GM12878 (cell line): ENCODE data around the gene VPS25. TPM values are rescaled to one million over a fixed set of nuclear protein-coding genes. Genes with fewer than 3 reads are reported as not detected.

ENCODE experiments used
- ATAC-seq: fragments of 200-7000 bp; cut with Tn5 transposase; 3 replicates; pipeline ENCODE4 v1.9.1; 2020; ENCODE audit warnings: mild to moderate bottlenecking, moderate library complexity
- BruUV-seq: library from RNA; stranded (reverse); fragments of 400-500 nt; replicated peaks from 2 replicates; lab custom pipeline; 2021; lab: Mats Ljungman, UMichigan
- CTCF ChIA-PET: fragments of 300-600 bp; sonication (Branson Sonifier 250); formaldehyde crosslinking; extraction: SDS; loops from one replicate; lab custom pipeline; 2021; ENCODE audit warnings: inconsistent platforms; lab: Yijun Ruan, JAX
- POLR2A ChIA-PET: fragments of 350-600 bp; formaldehyde crosslinking; extraction: SDS; loops from one replicate; lab custom pipeline; 2021; ENCODE audit warnings: inconsistent platforms; lab: Charles Lee
- RAD21 ChIA-PET: fragments of 300-600 bp; sonication (Branson Sonifier 250); formaldehyde crosslinking; loops from one replicate; lab custom pipeline; 2023; ENCODE audit warnings: antibody characterized with exemption; ENCODE audit not compliant: unreplicated experiment; lab: Charles Lee
- SMC1A ChIA-PET: fragments of 300-600 bp; sonication (Branson Sonifier 250); formaldehyde crosslinking; loops from one replicate; lab custom pipeline; 2023; ENCODE audit not compliant: unreplicated experiment, uncharacterized antibody; lab: Charles Lee
- DNase-seq: peaks from one replicate; pipeline ENCODE4 v3.0.0-alpha.2; 2011; ENCODE audit warnings: low read depth, low spot score
- FAIRE-seq: peaks from 3 replicates; lab custom pipeline; 2011; peaks lifted over from hg19 to GRCh38; lab: Jason Lieb, UNC
- H2AFZ ChIP-seq: 2 replicates; pipeline ENCODE4 v1.6.0; 2011; ENCODE audit warnings: low read depth, low read length, control low read depth; ENCODE audit not compliant: control insufficient read depth
- H3K27ac ChIP-seq: 2 replicates; pipeline ENCODE4 v1.5.1; 2011; ENCODE audit warnings: control low read depth; ENCODE audit not compliant: control insufficient read depth, insufficient read depth
- H3K27me3 ChIP-seq, 2 experiments: replicated peaks in 1 of 2; 2 replicates each; pipeline versions ENCODE4 v1.6.0 to v1.6.1; 2011; ENCODE audit warnings: low read length in 1 of 2; ENCODE audit not compliant: control insufficient read depth in 2 of 2, insufficient read depth in 2 of 2
- H3K36me3 ChIP-seq, 2 experiments: 2 replicates each; pipeline ENCODE4 v1.5.1; 2011; ENCODE audit warnings: low read length in 1 of 2; ENCODE audit not compliant: control insufficient read depth in 2 of 2, insufficient read depth in 2 of 2
- H3K4me1 ChIP-seq: 2 replicates; pipeline ENCODE4 v1.6.1; 2011; ENCODE audit warnings: mild to moderate bottlenecking, low read length, moderate library complexity, mixed read lengths; ENCODE audit not compliant: control insufficient read depth, insufficient read depth
- H3K4me2 ChIP-seq: 2 replicates; pipeline ENCODE4 v1.6.0; 2011; ENCODE audit warnings: control low read depth; ENCODE audit not compliant: control insufficient read depth, insufficient read depth
- H3K4me3 ChIP-seq: fragments of 200-600 bp; sonication (generic); 2 replicates; pipeline ENCODE4 v1.5.1; 2016
- H3K79me2 ChIP-seq: 2 replicates; pipeline ENCODE4 v1.6.0; 2011; ENCODE audit warnings: low read length; ENCODE audit not compliant: control insufficient read depth, insufficient read depth
- H3K9ac ChIP-seq: 2 replicates; pipeline ENCODE4 v1.8.0; 2011; ENCODE audit warnings: low read length, control low read depth, mixed read lengths; ENCODE audit not compliant: control insufficient read depth, insufficient read depth
- H3K9me3 ChIP-seq: replicated peaks from 3 replicates; pipeline ENCODE4 v1.5.1; 2011; ENCODE audit warnings: mild to moderate bottlenecking, low read length; ENCODE audit not compliant: control insufficient read depth, insufficient read depth
- H4K20me1 ChIP-seq: 2 replicates; pipeline ENCODE4 v1.6.0; 2011; ENCODE audit not compliant: control insufficient read depth, insufficient read depth
- ATF7 ChIP-seq: fragments of 450-650 bp; IDR thresholded peaks from 2 replicates; pipeline ENCODE4 v1.6.1; 2016; ENCODE audit warnings: low read depth, mild to moderate bottlenecking
- CBFB ChIP-seq: IDR thresholded peaks from 2 replicates; pipeline ENCODE4 v1.6.1; 2016; ENCODE audit warnings: antibody characterized with exemption, low read depth
- HDGF ChIP-seq: fragments of 450-650 bp; IDR thresholded peaks from 2 replicates; pipeline ENCODE4 v1.6.1; 2016; ENCODE audit warnings: antibody characterized with exemption
- MTA3 ChIP-seq: IDR thresholded peaks from 2 replicates; pipeline ENCODE4 v1.6.1; 2012; ENCODE audit warnings: low read length, inconsistent platforms, borderline replicate concordance
- POLR2A ChIP-seq: IDR thresholded peaks from 2 replicates; pipeline ENCODE4 v1.6.1; 2011; ENCODE audit warnings: low read depth, mild to moderate bottlenecking, low read length
- SMC3 ChIP-seq: IDR thresholded peaks from 2 replicates; pipeline ENCODE4 v1.6.1; 2011; ENCODE audit warnings: low read length, improper control_type of control experiment, borderline replicate concordance
- SPI1 ChIP-seq: IDR thresholded peaks from 2 replicates; pipeline ENCODE4 v1.6.1; 2011; ENCODE audit warnings: low read depth, mild to moderate bottlenecking, low read length, moderate library complexity, borderline replicate concordance; ENCODE audit not compliant: insufficient read depth
- SRF ChIP-seq, 2 experiments: IDR thresholded peaks; 2 replicates each; pipeline ENCODE4 v1.6.1; 2011; ENCODE audit warnings: low read depth in 2 of 2, low read length in 2 of 2, mild to moderate bottlenecking in 1 of 2, moderate library complexity in 1 of 2
- WGBS: methylation state at CpG from one replicate; pipeline ENCODE4 v1.1.6; 2016; ENCODE audit warnings: low lambda C conversion rate; ENCODE audit not compliant: insufficient replicate concordance, insufficient coverage; ENCODE audit errors: missing lambda C conversion rate; 5-methylcytosine and 5-hydroxymethylcytosine counted together
- in situ Hi-C: fragments of 300-500 bp; cut with MboI; formaldehyde crosslinking; loops from 9 replicates; pipeline ENCODE4 v1.14.3; 2018; ENCODE audit warnings: mixed read lengths
- intact Hi-C: fragments of 100-400 bp; cut with micrococcal nuclease; formaldehyde crosslinking; loops from one replicate; pipeline ENCODE4 v1.14.2; 2022; ENCODE audit not compliant: unreplicated experiment
- polyA plus RNA-seq, 11 experiments: library from polyadenylated mRNA; depleted of rRNA in 4 of 11; unstranded in 6 of 11; stranded (reverse) in 5 of 11; fragments of >200 nt; fragmentation: Nextera tagmentation in 4 of 11; fragmentation: Illumina TruSeq in 1 of 11; extraction: Ambion mirVana in 4 of 11; extraction: Trizol in 1 of 11; gene quantifications; 1 replicate in 1 of 11; 2 replicates in 10 of 11; pipeline versions ENCODE4 v1.2.1 to v1.2.3, GENCODE V29; 2011 to 2016; ENCODE audit warnings: inconsistent platforms in 2 of 11, missing spikeins in 2 of 11, low read depth in 1 of 11
- total RNA-seq, 4 experiments: library from RNA; depleted of rRNA in 3 of 4; stranded (reverse); fragments of >200 nt in 3 of 4; fragmentation: Illumina TruSeq in 1 of 4; extraction: Trizol in 1 of 4; gene quantifications; 2 replicates each; pipeline versions ENCODE4 v1.2.1 to v1.2.3, GENCODE V29; 2013 to 2021
- TF ChIP-seq, protein P1 (sequence below): fragments of 450-650 bp; IDR thresholded peaks from 2 replicates; pipeline ENCODE4 v1.6.1; 2016; ENCODE audit warnings: mild to moderate bottlenecking
- TF ChIP-seq, protein P2 (sequence below): IDR thresholded peaks from 2 replicates; pipeline ENCODE4 v1.6.1; 2011; ENCODE audit warnings: mild to moderate bottlenecking, low read depth, low read length, moderate library complexity; ENCODE audit not compliant: insufficient replicate concordance
- TF ChIP-seq, protein P3 (sequence below): IDR thresholded peaks from 2 replicates; pipeline ENCODE4 v1.6.1; 2012; ENCODE audit warnings: low read length, inconsistent platforms

The VPS25 gene
- total and polyA plus RNA-seq, 10 of the 15 experiments (the other 5 are each of a cell fraction or from before 2014, with no cell fraction given): 92.7 to 185 (median 136) TPM

DNA sequence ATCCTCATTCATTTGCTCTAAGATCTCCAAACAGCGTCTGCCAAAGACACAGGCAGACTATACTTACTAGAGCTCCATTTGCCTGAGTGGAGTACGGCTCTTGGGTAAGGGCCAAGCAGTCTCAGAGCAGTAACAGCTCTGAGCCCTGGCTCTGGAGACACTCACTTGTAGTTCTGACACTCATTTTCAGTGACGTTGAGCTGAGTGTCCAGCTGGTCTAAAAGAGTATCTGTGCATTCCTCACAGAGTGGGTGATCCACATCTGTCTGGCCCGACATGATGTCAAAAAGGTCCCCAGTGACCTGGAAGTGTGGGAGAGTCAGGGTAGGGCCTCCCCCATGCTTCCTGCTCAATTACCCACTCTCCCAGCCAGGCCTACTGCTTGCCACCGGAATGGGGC, 45.1 kb downstream of the VPS25 start:
- TF ChIP-seq POLR2A: 0 out of 2 replicates have a peak, but pooled peaks have one; percentile 22
- TF ChIP-seq HDGF: no peak
- TF ChIP-seq, protein P1, sequence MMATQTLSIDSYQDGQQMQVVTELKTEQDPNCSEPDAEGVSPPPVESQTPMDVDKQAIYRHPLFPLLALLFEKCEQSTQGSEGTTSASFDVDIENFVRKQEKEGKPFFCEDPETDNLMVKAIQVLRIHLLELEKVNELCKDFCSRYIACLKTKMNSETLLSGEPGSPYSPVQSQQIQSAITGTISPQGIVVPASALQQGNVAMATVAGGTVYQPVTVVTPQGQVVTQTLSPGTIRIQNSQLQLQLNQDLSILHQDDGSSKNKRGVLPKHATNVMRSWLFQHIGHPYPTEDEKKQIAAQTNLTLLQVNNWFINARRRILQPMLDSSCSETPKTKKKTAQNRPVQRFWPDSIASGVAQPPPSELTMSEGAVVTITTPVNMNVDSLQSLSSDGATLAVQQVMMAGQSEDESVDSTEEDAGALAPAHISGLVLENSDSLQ: no peak
- TF ChIP-seq SRF (IDR thresholded peaks at IDR 0.05; ENCODE audit: low read depth in 2 of 2, low read length in 2 of 2): no peak
- TF ChIP-seq, all 136 proteins: peak for 1
- peaks cover 11 to 33% of the 10 kb centered on the region in 2 experiments for H3K36me3 ChIP-seq
- no peak overlapping the region for H3K9ac ChIP-seq
- H3K27me3 ChIP-seq: no peaks in the 10 kb centered on the region
- in situ Hi-C loops (no loop called here), intact Hi-C loops (no loop called here)
- RAD21 ChIA-PET: no interaction called here
- peaks cover 12% of the 10 kb centered on the region for H3K79me2 ChIP-seq
- no peak overlapping the region for H3K4me3 ChIP-seq
- POLR2A ChIA-PET: no interaction called here
- no peak for DNase-seq
- ATAC-seq: no peak
- no peak for FAIRE-seq
- 80% methylated on average over 5 of the region's 5 CpGs for WGBS
- no TSS peak for BruUV-seq
- no peak overlapping the region for H3K27ac ChIP-seq
- H4K20me1 ChIP-seq: no peaks in the 10 kb centered on the region
- no peak overlapping the region for H3K4me2 ChIP-seq
- no peaks in the 10 kb centered on the region for H3K9me3 ChIP-seq
- SMC1A ChIA-PET: interaction anchor here (0.7 to 0.9 kb wide), 2 partner anchors 18 to 179 kb away, joined by 3 to 4 read pairs; partner anchors contain the start of gene RPL27
- CTCF ChIA-PET: interaction anchor here (0.7 to 3.9 kb wide), 8 partner anchors 9 to 240 kb away, joined by 3 to 17 read pairs (median 4); partner anchors contain the start of gene RPL27
- H2AFZ ChIP-seq: no peak overlapping the region
- H3K4me1 ChIP-seq: peaks cover 6% of the 10 kb centered on the region; the same call in 1 of the 2 replicates

DNA sequence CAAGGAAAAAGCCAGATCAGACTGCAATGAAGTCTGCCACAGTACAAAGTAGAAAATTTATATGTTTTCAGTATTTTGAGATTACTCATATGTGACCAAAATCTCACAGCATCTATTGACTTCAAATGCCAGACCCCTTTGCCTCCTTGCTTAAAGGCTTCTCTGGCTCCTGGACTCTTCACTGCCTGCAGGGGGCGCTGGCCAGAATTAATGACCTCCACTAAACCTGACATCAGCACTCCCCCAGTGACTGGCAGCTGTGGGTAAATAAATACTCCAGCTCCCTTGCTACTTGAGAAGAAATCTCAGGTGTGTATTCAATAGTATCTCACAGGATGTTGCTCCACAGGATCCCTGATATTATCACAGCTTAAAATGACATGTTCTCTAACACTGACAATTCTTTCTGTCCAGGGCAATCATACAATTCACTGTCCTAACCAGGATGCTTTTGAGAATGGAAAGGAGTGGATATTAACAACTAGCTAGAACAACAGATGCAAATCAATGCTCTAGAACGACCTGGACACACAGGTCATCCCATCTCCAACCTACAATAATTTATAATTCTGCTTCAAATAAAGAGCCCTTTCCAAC, 46.8 kb downstream of the VPS25 start:
- intact Hi-C loops: no loop called here
- in situ Hi-C loops: no loop called here
- Histone ChIP-seq H3K4me2 (no peak overlapping the region), H3K79me2 (peaks cover 20% of the 10 kb centered on the region), H3K27me3 (no peaks in the 10 kb centered on the region), H3K9ac (no peak overlapping the region), H3K4me1 (peaks cover 6% of the 10 kb centered on the region; the same call in 1 of the 2 replicates), H4K20me1 (no peaks in the 10 kb centered on the region), H3K4me3 (no peak overlapping the region), H3K9me3 (no peaks in the 10 kb centered on the region), H2AFZ (no peak overlapping the region), H3K36me3 (peaks cover 11 to 26% of the 10 kb centered on the region in 2 experiments), H3K27ac (no peak overlapping the region)
- DNase-seq (no peak), FAIRE-seq (peak; percentile 69), ATAC-seq (peak; percentile 69)
- BruUV-seq: no TSS peak
- WGBS: 0% methylated on average over 2 of the region's 2 CpGs
- ChIA-PET SMC1A (interaction anchor here (0.5 to 1.9 kb wide), 7 partner anchors 16 to 354 kb away, joined by 3 to 4 read pairs (median 3); partner anchors contain the start of genes CNTD1, COA3, RPL27 and VPS25), CTCF (interaction anchor here (0.7 to 6.1 kb wide), 24 partner anchors 8 to 664 kb away, joined by 3 to 81 read pairs (median 4); partner anchors contain the start of genes AOC2, COA3, DHX8 and PSMC3IP), RAD21 (interaction anchor here (0.5 to 1.1 kb wide), 3 partner anchors 39 to 178 kb away, joined by 3 to 4 read pairs (median 4); partner anchors contain the start of genes RPL27 and WNK4), POLR2A (interaction anchor here (1.1 kb wide), 1 partner anchor 13 kb away, joined by 3 read pairs; the partner anchor contains the start of gene PSME3)
- TF ChIP-seq MTA3 (no peak), CBFB (no peak), SPI1 (no peak), ATF7 (0 out of 2 replicates have a peak, but pooled peaks have one; percentile 12), SMC3 (peak; percentile 47; the same call in 1 of the 2 replicates)
- TF ChIP-seq, protein P2, sequence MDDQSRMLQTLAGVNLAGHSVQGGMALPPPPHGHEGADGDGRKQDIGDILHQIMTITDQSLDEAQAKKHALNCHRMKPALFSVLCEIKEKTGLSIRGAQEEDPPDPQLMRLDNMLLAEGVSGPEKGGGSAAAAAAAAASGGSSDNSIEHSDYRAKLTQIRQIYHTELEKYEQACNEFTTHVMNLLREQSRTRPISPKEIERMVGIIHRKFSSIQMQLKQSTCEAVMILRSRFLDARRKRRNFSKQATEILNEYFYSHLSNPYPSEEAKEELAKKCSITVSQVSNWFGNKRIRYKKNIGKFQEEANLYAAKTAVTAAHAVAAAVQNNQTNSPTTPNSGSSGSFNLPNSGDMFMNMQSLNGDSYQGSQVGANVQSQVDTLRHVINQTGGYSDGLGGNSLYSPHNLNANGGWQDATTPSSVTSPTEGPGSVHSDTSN: peak; percentile 76
- TF ChIP-seq, protein P3, sequence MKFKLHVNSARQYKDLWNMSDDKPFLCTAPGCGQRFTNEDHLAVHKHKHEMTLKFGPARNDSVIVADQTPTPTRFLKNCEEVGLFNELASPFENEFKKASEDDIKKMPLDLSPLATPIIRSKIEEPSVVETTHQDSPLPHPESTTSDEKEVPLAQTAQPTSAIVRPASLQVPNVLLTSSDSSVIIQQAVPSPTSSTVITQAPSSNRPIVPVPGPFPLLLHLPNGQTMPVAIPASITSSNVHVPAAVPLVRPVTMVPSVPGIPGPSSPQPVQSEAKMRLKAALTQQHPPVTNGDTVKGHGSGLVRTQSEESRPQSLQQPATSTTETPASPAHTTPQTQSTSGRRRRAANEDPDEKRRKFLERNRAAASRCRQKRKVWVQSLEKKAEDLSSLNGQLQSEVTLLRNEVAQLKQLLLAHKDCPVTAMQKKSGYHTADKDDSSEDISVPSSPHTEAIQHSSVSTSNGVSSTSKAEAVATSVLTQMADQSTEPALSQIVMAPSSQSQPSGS: 0 out of 2 replicates have a peak, but pooled peaks have one; percentile 29
